Esophagus squamous epithelium (tissue), 5 donors: ENCODE results near the gene SEMA6B. TPM values are rescaled to one million over a fixed set of nuclear protein-coding genes. Genes with fewer than 3 reads are reported as not detected.
"Not testable (repeated sequence)": the region's sequence is repeated elsewhere in the genome, so short reads cannot be mapped to it uniquely, and the experiment has no call there.

ENCODE experiments used
- DNase-seq: peaks from one replicate; lab custom pipeline; 2025; lab: John Stamatoyannopoulos, UW
- H3K27ac ChIP-seq, 4 donors: fragments of 200-600 bp; sonication (generic); one replicate each; pipeline ENCODE4 v1.5.1; 2016 to 2019; ENCODE audit warnings: mild to moderate bottlenecking in 1 of 4
- H3K27me3 ChIP-seq, 4 donors: fragments of 200-600 bp; sonication (generic); 1 replicate in 3 of 4; 2 replicates in 1 of 4; pipeline versions ENCODE4 v1.5.1 to v1.6.0; 2017 to 2021; ENCODE audit warnings: antibody characterized with exemption in 1 of 4
- H3K36me3 ChIP-seq, 3 donors: fragments of 200-600 bp; sonication (generic); one replicate each; pipeline ENCODE4 v1.5.1; 2016 to 2019
- H3K4me1 ChIP-seq, 3 donors: fragments of 200-600 bp; sonication (generic); one replicate each; pipeline ENCODE4 v1.5.1; 2017 to 2019
- H3K4me3 ChIP-seq, 4 donors: fragments of 200-600 bp; sonication (generic); 1 replicate in 3 of 4; 2 replicates in 1 of 4; pipeline ENCODE4 v1.5.1; 2016 to 2019; ENCODE audit warnings: mild to moderate bottlenecking in 2 of 4, moderate library complexity in 1 of 4
- H3K9me3 ChIP-seq, 3 donors: fragments of 200-600 bp; sonication (generic); one replicate each; pipeline ENCODE4 v1.5.1; 2016 to 2019
- POLR2A ChIP-seq, 4 donors: fragments of 450-650 bp; IDR thresholded peaks; one replicate each; pipeline ENCODE4 v1.6.1; 2017; ENCODE audit warnings: antibody characterized with exemption in 4 of 4, mild to moderate bottlenecking in 4 of 4, moderate library complexity in 3 of 4
- WGBS, 2 donors: methylation state at CpG; one replicate each; pipeline ENCODE4 v1.1.5; 2018; 5-methylcytosine and 5-hydroxymethylcytosine counted together
- intact Hi-C: fragments of 100-400 bp; cut with DNase I; formaldehyde crosslinking; loops from one replicate; pipeline ENCODE4 v1.15.0; 2022
- total RNA-seq, 4 donors: library from RNA; depleted of rRNA; stranded (reverse); fragments of >200 nt; gene quantifications; one replicate each; pipeline ENCODE4 v1.1.0, GENCODE V29; 2016
- TF ChIP-seq, protein P1 (sequence below), 6 experiments: fragments of 450-650 bp in 4 of 6; fragments of 200-600 bp in 2 of 6; sonication (generic) in 2 of 6; IDR thresholded peaks; one replicate each; pipeline ENCODE4 v1.5.1; 2016 to 2019; ENCODE audit warnings: antibody characterized with exemption in 6 of 6, mild to moderate bottlenecking in 4 of 6, moderate library complexity in 4 of 6
- donor health status: DM: yes; HTN: yes; CAD: no.

SEMA6B gene
- total RNA-seq, 4 donors from 2014 or later, result 0.61 to 4.3 (median 1.8) TPM

- intact Hi-C loops, result no loop called here
- DNase-seq, result no peak
- peaks cover 0 to 85% (median 9%) of the 10 kb centered on the region in 4 donors for H3K27me3 ChIP-seq
- peak overlapping the region in 2 of 4 donors; percentile 30 to 46 for H3K4me3 ChIP-seq
- WGBS, 2 donors, result 0 to 1% methylated on average over 13 to 17 of the region's 32 CpGs
- H3K4me1 ChIP-seq, result peaks cover 0 to 31% (median 8%) of the 10 kb centered on the region in 3 donors
- no peaks in the 10 kb centered on the region for H3K9me3 ChIP-seq
- no peaks in the 10 kb centered on the region for H3K36me3 ChIP-seq
- H3K27ac ChIP-seq, result no peak overlapping the region
- no peak for TF ChIP-seq POLR2A (IDR thresholded peaks at IDR 0.05)
- TF ChIP-seq, protein P1, sequence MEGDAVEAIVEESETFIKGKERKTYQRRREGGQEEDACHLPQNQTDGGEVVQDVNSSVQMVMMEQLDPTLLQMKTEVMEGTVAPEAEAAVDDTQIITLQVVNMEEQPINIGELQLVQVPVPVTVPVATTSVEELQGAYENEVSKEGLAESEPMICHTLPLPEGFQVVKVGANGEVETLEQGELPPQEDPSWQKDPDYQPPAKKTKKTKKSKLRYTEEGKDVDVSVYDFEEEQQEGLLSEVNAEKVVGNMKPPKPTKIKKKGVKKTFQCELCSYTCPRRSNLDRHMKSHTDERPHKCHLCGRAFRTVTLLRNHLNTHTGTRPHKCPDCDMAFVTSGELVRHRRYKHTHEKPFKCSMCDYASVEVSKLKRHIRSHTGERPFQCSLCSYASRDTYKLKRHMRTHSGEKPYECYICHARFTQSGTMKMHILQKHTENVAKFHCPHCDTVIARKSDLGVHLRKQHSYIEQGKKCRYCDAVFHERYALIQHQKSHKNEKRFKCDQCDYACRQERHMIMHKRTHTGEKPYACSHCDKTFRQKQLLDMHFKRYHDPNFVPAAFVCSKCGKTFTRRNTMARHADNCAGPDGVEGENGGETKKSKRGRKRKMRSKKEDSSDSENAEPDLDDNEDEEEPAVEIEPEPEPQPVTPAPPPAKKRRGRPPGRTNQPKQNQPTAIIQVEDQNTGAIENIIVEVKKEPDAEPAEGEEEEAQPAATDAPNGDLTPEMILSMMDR (IDR thresholded peaks at IDR 0.05), result no peak
These were observed 38.6 kb upstream of the SEMA6B start for GRCh38 chr19:4597975-4598671.

DNA sequence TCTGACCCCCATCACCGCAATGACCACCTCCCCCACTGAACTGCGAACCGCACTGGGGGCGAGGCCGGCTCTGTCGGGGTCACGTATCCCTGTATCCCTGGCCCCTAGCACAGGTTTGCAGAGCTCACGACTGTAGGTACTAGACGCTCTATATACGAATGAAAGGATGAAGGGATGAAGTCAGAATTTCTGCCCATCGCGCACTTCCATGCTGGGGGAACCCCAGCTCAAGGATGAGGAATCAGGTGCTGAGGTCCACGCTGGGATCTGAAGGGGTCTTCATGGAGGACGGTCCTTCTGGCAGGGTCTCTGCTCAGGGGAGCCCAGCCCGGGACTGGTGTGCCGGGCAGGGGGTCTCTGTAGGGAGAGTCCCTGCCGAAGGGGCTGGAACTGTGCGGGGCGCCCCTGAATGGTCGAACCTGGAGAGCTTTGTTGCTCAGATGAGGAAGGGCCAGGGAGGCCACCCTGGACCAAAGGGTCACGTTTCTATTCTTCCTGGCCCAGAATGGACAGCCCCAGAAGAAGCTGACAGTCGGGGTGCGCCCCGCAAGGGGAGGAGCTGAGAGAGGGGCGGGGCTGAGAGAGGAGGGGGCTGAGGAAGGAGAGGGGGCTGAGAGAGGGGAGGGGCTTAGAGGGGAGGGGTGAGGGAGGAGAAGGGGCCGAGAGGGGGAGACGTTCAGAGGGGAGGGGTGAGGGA is 37.9 kb upstream of the SEMA6B start:
- Histone ChIP-seq H3K9me3 (no peaks in the 10 kb centered on the region), H3K36me3 (no peaks in the 10 kb centered on the region), H3K4me3 (peak overlapping the region in 2 of 4 donors; percentile 30 to 46), H3K27ac (no peak overlapping the region), H3K27me3 (peaks cover 0 to 87% (median 9%) of the 10 kb centered on the region in 4 donors), H3K4me1 (peaks cover 0 to 36% (median 8%) of the 10 kb centered on the region in 3 donors)
- no peak for TF ChIP-seq POLR2A (IDR thresholded peaks at IDR 0.05)
- TF ChIP-seq, protein P1 (IDR thresholded peaks at IDR 0.05), result no peak
- intact Hi-C loops, result no loop called here
- no peak for DNase-seq
- WGBS, 2 donors, result 10 to 20% methylated on average over 2 to 5 of the region's 27 CpGs

DNA sequence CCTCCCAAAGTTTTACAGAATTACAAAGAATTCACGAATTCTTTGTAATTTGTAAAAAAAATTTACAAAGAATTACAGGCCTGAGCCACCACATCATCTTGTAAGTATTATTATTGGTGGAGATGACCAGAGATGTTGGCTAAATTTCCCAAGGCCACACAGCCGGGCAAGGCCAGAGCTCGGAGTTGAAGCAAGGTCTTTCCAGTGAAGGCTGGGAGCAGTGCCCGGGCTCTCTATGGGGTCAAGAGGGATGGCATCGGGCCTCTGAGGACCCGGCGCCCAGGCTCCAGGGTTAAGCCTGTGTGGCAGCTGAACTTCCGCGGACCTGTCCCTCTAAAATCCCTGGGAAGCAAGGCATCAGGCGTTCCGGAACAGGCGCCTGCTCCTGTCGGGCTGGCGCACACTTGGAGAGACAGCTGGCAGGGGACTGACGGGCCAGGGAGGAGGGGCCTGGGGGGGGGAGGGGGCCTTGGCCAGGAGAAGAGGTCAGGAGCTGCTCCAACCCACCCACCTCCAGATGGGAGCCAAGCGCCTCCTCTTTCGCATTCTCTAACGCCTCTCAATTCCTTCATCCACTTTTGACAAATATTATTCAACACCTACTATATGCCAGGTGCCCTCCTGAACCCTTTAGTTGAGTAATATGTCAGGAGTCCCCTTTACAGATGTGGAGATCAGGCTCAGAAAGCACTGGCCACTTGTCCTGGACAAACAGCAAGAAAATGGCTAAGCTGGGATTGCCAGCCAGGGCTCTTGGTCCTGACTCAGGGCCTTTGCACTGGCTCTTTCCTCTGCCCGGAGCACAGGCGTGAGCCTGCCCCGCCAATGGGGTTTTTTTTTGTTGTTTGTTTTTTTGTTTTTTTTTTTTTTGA is 36.8 kb upstream of the SEMA6B start:
- Histone ChIP-seq H3K27ac (no peak overlapping the region), H3K36me3 (no peaks in the 10 kb centered on the region), H3K4me1 (peaks cover 0 to 36% (median 8%) of the 10 kb centered on the region in 3 donors), H3K4me3 (no peak overlapping the region), H3K27me3 (peaks cover 0 to 89% (median 9%) of the 10 kb centered on the region in 4 donors), H3K9me3 (no peaks in the 10 kb centered on the region)
- TF ChIP-seq POLR2A (IDR thresholded peaks at IDR 0.05), result no peak
- intact Hi-C loops, result no loop called here
- 58 to 63% methylated on average over 7 to 15 of the region's 21 CpGs for WGBS, 2 donors
- DNase-seq, result no peak

DNA sequence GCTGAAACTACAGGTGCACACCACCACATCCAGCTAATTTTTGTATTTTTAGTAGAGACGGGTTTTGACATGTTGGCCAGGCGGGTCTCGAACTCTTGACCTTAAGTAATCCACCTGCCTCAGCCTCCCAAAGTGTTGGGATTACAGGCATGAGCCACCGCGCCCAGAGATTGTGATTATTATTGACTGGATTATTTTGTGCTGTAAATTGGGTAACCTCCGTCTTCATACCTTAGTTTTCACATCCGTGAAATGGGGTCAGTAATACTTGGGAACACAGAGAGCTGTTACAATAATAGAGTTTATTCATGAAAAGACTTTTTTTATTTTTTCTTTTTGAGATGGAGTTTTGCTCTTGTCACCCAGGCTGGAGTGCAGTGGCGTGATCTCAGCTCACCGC is 35.7 kb upstream of the SEMA6B start:
- H3K9me3 ChIP-seq, H3K4me3 ChIP-seq, H3K27ac ChIP-seq, H3K36me3 ChIP-seq, DNase-seq, intact Hi-C loops: not testable (repeated sequence)
- Histone ChIP-seq H3K4me1 (peaks cover 0 to 36% (median 8%) of the 10 kb centered on the region in 3 donors), H3K27me3 (peaks cover 0 to 89% (median 8%) of the 10 kb centered on the region in 4 donors)
- 84 to 91% methylated on average over 9 of the region's 9 CpGs for WGBS, 2 donors

DNA sequence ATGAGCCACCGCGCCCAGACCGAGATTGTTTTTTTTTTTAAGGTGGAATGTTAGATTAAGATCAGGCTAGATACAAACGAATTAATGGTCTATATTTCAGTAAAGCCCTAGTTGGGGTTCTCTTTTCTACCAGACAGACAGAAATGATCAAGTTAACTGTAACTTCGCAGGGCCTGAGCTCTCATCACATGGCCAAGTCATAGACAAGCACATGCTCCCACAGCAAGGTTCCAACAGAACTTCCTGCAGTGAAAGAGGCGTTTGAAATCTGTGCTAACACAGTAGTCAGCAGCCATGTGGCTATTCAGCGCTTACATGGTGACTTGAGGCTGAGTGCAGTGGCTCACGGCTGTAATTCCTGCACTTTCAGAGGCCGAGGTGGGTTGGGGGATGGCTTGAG is 34.7 kb upstream of the SEMA6B start:
- peaks cover 0 to 36% (median 8%) of the 10 kb centered on the region in 3 donors for H3K4me1 ChIP-seq
- H3K27me3 ChIP-seq, result peaks cover 0 to 87% (median 7%) of the 10 kb centered on the region in 4 donors
- H3K27ac ChIP-seq, result no peak overlapping the region
- no peaks in the 10 kb centered on the region for H3K9me3 ChIP-seq
- 58 to 59% methylated on average over 9 of the region's 9 CpGs for WGBS, 2 donors
- no peaks in the 10 kb centered on the region for H3K36me3 ChIP-seq
- intact Hi-C loops, result no loop called here
- no peak for DNase-seq
- H3K4me3 ChIP-seq, result no peak overlapping the region
- TF ChIP-seq, protein P1 (IDR thresholded peaks at IDR 0.05), result no peak
- TF ChIP-seq POLR2A (IDR thresholded peaks at IDR 0.05), result no peak
